DMS79 (cell line): ENCODE measurements around the gene EFHC1.
"Not testable (repeated sequence)": the region's sequence is repeated elsewhere in the genome, so short reads cannot be mapped to it uniquely, and the experiment has no call there.

ENCODE experiments used
- DNase-seq: peaks from one replicate; lab custom pipeline; 2025; lab: John Stamatoyannopoulos, UW

EFHC1 gene

DNA sequence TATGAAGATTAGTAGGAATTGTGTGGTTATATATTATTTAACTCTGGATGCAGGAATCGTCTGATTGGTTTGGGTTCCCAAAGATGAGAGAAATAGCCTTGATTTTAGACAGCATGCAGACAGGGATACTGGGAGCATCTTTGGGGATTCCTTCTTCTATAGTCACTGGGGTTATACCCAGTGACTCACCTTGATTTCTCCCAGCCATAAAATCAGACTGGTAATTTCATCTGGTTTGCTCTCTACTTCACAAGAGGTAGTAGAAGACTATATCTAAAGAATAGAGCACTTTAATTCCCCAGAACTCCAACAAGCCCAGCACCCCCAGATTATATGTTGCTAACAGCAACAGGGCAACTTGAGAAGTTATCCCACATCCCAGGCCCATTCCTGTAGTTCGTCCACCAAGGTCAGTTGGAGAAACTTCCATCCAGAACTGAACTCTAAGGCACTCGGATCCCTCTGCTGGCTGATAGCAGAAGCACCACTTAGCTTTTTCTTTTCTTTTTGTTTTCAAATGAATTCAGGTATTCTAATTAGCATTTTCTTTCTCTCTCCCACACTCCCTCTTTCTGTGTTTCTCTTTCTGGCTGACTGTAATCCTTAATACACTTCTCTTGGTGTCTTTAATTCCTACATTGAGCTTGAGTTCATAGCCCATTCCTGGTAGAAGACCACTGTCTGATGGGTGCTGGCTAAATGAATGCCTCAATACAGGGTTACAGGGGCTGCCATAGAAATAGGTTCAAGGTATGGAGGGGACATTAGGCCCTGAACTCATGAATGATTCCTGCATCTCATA, 20.4 kb upstream of the EFHC1 start:
- peak; percentile 6 for DNase-seq

DNA sequence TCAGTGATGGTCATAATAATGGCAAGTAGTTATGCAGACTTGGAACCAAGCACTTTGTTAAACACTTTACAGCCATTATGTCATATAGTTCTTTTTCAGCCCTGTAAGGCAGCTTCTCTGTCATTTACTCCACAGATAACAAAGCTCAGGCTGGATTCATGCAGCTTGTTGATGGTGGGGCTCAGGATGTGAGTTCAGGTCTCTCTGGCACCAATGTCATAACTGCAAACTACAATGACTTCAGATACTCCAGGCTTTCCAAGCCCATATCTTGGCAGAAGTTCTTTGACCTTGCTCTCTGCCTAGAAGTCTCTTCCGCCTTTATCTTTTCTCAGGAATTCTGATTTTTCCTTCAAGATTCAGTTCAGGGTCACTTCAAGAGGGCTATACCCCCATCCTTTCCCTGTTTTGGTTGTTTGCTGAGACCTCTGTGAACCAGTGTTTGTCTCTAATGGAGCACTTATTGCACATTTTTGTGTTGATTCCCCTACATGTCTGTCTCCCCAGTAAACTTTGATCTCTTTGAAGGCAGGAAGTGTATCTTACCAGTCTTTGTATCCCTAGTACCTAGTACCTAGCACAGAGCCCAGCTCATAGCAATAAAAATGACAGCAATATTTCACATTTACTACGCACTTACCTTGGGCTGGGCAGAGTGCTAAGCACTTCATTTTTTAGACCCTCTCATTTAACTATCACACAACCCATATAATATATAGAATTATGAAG, 19.7 kb upstream of the EFHC1 start:
- no peak for DNase-seq

DNA sequence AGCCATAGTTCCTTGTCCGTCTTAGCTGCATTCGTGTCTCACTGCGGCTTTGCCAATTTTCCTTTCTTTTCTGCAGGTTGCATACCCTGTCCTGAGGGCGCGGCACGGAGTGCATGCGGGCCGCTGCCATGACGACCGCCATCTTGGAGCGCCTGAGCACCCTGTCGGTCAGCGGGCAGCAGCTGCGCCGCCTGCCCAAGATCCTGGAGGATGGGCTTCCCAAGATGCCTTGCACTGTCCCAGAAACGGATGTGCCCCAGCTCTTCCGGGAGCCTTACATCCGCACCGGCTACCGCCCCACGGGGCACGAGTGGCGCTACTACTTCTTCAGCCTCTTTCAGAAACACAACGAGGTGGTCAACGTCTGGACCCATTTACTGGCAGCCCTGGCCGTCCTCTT, 17.1 kb upstream of the EFHC1 start:
- DNase-seq = no peak

DNA sequence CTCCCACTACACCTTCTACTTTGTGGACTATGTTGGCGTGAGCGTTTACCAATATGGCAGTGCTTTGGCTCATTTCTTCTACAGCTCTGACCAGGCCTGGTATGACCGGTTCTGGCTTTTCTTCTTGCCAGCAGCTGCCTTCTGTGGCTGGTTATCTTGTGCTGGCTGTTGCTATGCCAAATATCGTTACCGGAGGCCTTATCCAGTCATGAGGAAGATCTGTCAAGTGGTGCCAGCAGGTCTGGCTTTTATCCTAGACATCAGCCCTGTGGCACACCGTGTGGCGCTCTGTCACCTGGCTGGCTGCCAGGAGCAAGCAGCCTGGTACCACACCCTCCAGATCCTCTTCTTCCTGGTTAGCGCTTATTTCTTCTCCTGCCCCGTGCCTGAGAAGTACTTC, 16.5 kb upstream of the EFHC1 start:
- peak; percentile 27 for DNase-seq

DNA sequence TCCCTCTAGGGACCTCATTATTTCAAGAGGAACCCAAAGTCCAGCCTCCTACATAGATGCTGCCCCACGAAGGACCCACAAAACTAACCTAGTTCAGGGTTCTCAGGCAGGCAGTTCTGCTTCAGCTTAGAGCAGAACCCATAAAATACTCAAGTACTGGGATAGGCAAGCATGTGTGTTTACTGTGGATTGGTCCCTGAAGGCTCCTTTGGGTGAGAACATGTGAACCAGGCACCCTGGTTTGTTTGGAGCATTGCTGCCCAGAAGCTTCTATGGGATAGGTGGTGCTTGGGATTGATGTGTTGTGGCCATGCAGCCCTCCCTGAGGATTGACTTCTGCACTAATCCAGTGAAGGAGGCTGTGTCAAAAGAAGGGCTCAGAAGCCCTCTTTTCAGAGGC, 14.9 kb upstream of the EFHC1 start:
- no peak for DNase-seq

DNA sequence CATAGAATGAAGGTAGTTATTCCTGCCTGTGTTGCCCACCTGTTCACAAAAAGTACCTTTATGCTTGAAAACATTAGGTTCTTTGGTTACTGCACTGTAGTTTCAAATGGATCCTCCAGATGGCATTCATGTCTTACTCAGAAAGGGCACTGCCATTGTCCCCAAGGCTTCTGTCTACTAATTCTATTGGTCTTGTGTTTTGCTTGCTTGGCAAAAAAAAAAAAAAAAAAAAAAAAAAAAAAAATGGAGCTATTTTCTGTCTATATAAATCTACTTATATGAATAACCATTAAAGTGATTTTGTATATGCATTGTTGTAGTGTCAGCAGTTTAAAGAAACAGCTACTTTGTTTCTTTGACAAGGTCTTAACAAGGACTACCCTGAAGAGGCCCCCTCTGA, 12.7 kb upstream of the EFHC1 start:
- peak; percentile 63 for DNase-seq

DNA sequence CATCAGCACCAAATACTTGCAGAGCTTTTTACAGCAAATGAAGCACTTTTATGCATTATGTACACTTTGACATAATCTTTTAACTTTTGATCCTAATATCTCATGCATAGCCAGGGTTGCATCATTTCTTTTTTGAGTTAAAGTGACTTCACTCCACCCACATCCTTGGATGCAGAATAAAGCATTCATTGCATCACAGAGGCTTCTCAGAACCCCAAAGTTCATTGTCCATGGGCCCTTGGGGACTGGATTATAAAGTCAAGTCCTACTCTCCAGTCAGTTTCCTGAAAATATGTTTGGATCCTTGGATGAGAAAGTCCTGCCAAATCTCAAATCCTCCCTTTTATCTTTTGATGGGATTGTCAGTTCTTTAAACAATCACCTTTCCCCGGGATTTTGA, 10.6 kb upstream of the EFHC1 start:
- DNase-seq = no peak

DNA sequence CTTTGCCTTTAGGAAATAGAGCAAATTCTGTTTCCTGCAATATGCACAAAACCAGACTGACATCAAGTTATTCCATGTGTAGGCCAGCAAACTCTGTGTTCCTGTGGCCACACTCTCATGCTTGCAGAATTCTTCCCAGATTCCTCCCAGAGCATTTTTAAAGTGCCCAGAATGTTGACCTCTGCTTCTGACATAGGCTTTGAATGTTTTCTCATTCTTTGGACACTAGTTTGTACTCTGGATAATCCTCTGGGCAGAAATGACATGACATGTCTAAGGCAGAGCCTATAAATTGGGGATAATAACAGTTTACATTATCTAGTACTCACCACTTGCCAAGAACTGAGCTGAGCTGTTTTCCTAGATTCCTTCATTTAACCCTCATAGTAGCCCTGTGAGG, 9.2 kb upstream of the EFHC1 start:
- no peak for DNase-seq

DNA sequence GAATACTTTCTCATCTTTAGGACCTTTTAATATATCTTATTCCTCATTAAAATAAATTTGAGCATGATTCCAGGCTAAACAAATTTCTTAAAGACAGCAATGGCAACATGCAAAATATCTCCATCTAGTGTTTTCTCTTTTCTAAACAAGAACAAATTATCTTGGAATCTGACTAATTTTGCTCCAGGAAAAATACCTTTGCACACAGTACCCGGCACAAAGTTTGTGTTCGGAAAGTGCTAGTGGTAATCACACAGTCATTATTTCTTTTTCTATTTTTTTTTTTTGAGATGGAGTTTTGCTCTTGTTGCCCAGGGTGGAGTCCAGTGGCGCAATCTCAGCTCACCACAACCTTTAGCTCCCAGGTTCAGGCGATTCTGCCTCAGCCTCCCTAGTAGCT, 8.2 kb upstream of the EFHC1 start:
- no peak for DNase-seq

DNA sequence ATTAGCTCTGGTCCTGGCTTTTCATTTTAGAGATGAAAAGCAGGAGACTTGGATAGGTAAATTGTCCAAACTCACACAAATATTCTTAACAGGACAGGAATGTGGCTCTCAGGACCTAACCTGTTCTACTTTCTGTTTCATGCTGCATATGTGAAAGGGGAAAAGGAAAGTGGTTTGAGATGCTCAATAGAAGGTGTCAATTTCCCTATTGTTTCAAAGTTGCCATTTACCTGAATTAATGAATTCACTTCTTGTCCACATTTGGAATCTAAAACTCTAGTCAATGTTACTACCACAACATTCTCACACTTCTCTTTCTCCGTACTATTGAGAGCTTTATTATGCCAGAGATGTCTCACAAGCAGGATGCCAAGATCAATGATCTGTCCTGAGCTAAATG, 4.8 kb upstream of the EFHC1 start:
- DNase-seq = no peak

DNA sequence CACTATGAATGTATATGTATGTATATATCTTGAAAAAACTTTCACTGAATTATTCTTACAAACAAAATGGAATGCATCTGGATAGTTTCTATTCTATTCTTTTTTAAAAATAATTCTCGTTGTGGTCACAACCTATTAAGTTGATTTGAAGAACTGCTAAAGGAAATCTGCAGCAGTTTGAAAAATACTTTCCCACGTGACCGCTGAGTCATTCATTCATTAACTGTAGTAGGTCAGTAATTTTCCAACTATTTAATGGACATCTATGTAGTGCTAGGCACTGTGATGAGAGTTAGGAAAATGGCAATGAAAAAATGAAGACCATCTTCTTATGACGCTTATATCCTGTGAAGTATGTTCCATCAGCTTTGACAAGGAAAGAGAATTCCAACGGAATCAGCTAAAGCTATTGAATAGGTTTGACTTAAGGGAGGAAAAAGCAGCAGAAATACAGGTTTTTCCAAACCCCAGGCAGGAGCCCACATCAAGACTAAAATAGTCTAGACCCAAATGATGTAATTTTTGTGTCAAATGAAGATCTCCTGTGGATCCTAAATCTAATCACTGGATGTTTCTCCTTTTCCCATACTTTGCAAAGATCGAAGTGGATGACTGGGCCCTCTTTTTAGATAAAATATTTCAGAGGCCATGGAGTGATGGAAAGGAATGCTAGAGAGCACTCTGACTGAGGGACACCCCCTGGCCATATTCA, 4.1 kb upstream of the EFHC1 start:
- no peak for DNase-seq

DNA sequence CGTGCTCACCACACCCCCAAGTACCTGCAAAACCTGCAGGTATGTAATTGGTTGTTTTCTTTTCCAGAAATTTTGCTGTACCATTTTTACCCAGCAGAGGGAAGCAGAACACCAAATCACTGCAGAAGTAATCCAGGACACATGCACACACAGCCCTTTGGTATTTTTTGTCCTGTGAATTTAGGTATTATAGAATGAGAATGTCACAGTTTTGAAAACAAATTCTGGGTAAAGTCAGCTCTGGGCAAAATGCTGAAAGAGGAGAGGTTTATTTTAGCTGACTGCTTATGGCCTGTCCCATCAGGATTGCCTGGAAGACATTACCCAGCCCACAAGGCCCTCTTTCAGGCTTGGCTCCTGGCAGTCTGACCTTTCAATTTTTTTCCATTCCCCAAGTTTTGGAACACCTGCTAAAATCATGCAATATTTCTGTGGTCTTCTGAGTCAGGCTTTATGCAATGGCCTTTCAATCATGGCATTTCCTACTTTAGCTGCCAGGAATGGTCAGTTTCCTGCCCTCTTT, 3.5 kb upstream of the EFHC1 start:
- DNase-seq = peak; percentile 37

DNA sequence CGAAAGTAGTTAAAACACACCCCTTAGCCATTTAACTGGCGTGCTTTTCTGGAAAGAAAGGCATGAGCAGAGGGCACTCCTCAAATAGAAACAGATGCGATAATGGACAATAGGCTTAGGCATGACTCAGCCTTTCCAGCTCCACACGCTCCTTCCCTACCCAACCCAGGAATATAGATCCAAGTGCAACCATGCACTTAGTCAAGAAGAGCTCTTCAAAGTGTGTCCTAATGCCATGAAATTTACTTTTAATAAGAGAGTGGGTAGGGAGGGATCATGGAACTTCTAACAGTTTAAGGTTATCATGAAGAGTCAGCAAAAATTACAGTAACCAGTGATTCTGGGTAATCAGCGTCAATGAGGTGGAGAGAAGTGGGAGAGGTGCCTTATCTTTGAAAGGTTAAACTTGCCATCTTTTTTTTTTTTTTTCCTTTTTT, 2.4 kb upstream of the EFHC1 start:
- DNase-seq = peak; percentile 53

DNA sequence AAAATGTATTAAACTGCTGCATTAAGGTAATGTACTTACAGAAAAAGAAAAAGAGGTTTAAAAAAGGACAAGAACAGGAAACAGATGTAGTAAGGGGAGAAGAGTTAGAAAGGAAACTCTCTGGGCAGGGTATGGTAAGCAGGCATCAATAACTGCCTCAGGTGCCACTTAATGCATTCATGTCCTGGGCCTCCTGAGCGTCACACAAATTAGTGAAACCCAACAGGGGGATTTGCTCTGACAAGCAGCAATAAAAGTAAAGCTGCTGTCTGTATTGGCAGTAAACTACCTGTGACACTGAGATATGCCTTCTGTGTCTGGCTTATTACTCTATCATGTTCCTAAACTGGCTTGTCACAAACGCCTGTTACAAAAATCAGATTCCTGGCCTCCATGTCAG, 1.5 kb upstream of the EFHC1 start:
- DNase-seq = no peak

DNA sequence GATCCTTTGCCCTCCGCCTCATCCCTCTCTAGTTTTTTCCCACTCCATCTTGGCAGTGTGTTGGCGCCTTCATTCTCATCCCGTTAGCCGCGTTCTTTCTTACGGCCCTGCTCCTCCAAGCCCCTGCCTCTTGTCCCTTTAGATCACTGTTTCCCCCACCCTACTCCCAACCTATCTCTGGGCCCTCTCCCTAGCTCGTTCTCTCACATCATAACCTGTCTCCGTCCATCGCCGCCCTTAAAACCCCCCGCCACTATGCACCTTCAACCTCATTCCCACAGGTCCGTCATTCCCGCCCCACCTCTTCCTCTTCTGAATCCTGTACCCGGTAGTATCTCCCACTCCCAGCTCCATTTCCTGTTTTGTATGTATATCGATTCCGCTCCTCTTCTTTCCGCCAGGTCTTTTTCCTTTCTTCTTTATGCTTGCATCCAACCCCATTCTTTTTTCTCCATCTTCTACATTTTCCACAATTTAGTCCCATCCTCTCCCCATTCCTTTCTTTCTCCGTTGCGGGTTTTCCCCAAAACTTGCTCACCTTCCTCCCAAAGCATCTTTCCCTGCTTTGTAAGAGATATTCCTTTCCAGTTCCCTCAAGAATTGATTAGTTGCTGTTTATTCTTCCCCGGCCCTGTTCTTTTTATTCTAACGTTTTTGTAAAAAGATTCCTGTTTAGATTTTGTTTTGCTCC, 671 bp downstream of the EFHC1 start:
- peak; percentile 50 for DNase-seq

DNA sequence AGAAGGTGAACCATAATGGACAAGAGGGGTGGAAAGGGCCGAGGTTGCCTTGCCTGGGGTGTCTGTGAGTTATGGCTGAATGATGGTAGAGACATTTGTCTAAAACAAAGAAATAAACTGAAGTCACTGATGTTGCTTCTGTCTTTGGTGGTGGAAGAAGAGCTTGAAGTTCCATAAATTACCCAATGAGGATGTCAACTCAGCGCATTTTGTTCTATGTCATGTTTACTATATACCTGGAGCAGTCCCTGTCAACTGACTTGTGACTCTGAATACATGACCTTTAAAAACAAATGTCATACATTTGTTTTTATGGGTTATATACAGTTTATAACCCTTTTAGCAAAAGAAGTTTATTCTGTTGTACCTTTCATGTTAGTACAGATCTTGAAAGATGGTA, 2.0 kb downstream of the EFHC1 start:
- DNase-seq = no peak

DNA sequence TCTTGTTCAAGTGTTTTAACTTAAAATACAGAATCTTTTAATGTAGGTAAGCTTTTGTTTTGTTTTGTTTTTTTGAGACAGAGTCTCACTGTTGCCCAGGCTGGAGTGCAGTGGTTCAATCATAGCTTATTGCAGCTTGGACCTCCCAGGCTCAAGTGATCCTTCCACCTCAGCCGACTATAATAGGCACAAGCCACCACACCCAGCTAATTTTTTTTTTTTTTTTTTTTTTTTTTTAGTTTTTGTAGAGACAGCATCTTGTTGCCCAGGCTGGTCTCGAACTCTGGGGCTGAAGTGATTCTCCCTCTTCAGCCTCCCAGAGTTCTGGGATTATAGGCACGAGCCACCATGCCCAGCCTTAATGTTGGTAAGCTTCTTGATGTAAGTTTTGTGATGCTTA, 3.3 kb downstream of the EFHC1 start:
- DNase-seq = no peak

DNA sequence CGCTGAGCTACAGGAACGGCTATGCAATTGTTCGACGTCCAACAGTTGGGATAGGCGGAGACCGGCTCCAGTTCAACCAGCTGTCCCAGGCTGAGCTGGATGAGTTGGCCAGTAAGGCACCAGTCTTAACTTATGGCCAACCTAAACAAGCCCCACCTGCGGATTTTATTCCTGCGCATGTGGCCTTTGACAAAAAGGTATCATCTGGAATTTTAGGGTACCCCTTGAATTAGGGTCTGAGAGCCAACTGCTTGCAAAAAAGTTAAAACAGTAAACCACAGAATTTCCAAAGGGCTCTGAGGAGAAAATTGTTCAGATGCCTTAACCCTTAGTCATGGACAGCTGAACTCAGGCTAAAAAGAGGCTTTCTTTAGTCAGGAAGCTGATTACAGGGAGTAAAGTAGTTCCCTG, 3.8 kb downstream of the EFHC1 start:
- DNase-seq = no peak

DNA sequence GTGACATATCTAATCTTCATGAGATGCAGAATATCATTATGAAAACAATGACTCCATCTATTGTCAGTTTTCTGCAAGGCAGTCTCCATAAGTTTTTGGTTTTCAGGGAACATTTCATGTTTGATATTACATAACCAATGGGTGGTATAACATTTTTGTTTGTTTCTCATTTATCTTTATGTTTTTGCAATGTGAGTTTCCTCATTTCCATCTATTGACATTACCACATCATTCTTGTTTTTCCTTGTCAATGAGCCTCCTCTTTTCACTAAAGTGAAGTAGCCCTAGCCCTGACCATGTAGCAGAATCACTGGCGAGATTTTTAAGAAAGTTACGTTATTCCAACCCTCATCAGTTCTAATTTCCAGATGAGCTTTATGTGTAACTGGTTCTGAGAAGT, 4.4 kb downstream of the EFHC1 start:
- no peak for DNase-seq

DNA sequence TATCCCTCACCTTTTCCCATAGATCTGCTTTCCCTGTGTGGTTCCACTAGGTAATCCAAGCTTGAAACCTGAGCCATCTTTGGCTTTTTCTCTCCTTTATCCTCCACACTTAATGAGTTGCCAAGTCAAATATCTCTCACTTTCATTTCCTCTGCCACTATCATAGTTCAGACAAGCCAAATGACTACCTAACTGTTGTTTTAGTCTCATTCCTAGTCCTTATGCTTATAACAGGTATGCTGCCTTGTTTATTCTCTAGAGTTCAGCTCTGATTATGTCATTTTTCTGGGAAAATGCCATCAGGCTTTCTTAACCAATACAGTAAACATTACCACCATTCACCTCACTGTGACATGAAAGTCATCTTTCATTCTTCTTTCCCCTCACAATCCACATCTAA, 6.5 kb downstream of the EFHC1 start:
- DNase-seq = no peak

DNA sequence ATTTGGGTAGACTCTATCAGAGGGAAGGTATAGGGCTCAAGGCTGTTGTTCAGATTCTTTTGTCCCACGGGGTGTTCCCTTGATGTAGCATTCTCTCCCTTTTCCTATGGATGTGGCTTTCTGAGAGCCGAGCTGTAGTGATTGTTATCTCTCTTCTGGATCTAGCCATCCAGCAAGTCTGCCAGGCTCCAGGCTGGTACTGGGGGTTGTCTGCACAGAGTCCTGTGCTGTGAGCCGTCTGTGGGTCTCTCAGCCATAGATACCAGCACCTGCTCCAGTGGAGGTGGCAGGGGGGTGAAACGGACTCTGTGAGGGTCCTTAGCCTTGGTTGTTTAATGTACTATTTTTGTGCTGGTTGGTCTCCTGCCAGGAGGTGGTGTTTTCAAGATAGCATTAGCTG, 13.2 kb downstream of the EFHC1 start:
- not testable (repeated sequence) for DNase-seq

DNA sequence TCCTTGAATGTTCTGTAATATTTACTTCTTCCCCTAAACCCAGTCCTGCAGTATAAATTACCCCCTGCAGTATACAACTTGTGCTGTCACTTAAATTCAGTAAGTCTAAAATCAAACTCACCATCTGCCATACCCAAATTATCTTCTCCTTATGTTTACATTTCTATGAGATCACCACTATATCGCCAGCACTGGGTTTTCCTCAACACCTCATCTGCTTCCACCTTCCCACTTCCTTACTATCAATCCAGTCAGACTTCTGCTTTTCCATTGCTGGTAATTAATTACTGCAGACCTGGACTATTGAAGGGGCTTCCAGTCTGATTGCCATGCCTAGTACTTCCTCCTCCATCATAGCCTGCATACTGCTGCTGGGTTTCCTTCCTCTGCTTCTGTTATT, 15.2 kb downstream of the EFHC1 start:
- no peak for DNase-seq
